ENCODE measurements around the gene TIGAR. TPM values are rescaled to one million over a fixed set of nuclear protein-coding genes. Genes with fewer than 3 reads are reported as not detected.

The TIGAR gene
- polyA plus RNA-seq, 2 of the 4 experiments (the other 2 are of a cell fraction) = 24.5 to 50.9 TPM

DNA sequence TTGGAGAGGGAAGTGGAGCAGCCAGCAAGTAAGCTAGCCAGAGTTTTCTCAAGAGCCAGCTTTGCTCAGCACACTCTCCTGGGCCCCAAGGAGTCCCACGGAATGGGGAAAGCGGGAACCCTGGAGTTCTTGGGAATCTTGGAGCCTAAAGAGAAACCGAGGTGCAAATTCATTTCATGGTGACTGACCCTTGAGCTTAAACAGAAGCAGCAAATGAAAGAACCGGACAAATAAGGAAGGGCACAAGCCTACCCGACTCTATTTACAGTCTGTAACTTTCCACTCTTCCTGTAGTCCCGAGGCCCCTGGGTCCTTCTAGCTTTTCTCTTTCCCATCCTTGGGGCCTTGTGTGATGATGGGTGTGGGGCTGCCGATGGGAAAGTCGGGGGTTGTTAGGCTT, 18.1 kb upstream of the TIGAR start (continued):
- TF ChIP-seq, protein P1, sequence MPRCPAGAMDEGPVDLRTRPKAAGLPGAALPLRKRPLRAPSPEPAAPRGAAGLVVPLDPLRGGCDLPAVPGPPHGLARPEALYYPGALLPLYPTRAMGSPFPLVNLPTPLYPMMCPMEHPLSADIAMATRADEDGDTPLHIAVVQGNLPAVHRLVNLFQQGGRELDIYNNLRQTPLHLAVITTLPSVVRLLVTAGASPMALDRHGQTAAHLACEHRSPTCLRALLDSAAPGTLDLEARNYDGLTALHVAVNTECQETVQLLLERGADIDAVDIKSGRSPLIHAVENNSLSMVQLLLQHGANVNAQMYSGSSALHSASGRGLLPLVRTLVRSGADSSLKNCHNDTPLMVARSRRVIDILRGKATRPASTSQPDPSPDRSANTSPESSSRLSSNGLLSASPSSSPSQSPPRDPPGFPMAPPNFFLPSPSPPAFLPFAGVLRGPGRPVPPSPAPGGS (IDR thresholded peaks at IDR 0.05) = no peak
- TF ChIP-seq CHD2 (IDR thresholded peaks at IDR 0.05; ENCODE audit: low read length, partially characterized antibody) = no peak

DNA sequence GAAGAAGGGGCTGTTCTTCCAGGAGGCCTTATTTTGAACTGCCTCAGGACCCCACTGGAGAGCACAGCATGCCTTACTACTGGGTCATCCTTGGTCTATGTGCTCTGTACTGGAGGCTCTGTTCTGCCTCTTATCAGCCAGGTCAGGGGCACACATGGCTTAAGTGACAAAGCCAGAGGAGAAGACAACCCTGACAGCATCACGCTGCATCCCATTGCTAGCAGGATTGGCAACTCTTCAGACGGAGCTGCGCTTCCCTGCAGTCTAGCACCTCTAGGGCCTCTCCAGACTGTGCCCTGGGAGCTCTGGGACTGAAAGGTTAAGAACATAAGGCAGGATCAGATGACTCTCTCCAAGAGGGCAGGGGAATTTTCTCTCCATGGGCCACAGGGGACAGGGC, 17.3 kb upstream of the TIGAR start:
- Histone ChIP-seq H3K27ac (no peak overlapping the region), H3K4me1 (no peaks in the 10 kb centered on the region), H3K9me3 (no peaks in the 10 kb centered on the region), H3K4me2 (no peak overlapping the region), H3K4me3 (no peak overlapping the region)
- TF ChIP-seq HOXB13 (CRISPR knock-in tag; IDR thresholded peaks at IDR 0.05; ENCODE audit: low read depth) = no peak
- TF ChIP-seq CHD2 (IDR thresholded peaks at IDR 0.05; ENCODE audit: low read length, partially characterized antibody) = no peak
- no peak for TF ChIP-seq KDM1A (IDR thresholded peaks at IDR 0.05; ENCODE audit: low read depth)
- TF ChIP-seq TP53 (CRISPR knock-in tag; IDR thresholded peaks at IDR 0.05) = no peak
- TF ChIP-seq CBX8 (IDR thresholded peaks at IDR 0.05) = no peak
- TF ChIP-seq KDM5A (IDR thresholded peaks at IDR 0.05) = no peak
- TF ChIP-seq RARB (CRISPR knock-in tag; IDR thresholded peaks at IDR 0.05) = no peak
- TF ChIP-seq, protein P2, sequence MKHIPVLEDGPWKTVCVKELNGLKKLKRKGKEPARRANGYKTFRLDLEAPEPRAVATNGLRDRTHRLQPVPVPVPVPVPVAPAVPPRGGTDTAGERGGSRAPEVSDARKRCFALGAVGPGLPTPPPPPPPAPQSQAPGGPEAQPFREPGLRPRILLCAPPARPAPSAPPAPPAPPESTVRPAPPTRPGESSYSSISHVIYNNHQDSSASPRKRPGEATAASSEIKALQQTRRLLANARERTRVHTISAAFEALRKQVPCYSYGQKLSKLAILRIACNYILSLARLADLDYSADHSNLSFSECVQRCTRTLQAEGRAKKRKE (CRISPR knock-in tag; IDR thresholded peaks at IDR 0.05; ENCODE audit: low read depth) = no peak
- TF ChIP-seq TFCP2L1 (CRISPR knock-in tag; IDR thresholded peaks at IDR 0.05) = no peak
- no peak for TF ChIP-seq EHF (CRISPR knock-in tag; IDR thresholded peaks at IDR 0.05)
- no peak for TF ChIP-seq ZSCAN20 (CRISPR knock-in tag; IDR thresholded peaks at IDR 0.05)
- TF ChIP-seq, protein P3, sequence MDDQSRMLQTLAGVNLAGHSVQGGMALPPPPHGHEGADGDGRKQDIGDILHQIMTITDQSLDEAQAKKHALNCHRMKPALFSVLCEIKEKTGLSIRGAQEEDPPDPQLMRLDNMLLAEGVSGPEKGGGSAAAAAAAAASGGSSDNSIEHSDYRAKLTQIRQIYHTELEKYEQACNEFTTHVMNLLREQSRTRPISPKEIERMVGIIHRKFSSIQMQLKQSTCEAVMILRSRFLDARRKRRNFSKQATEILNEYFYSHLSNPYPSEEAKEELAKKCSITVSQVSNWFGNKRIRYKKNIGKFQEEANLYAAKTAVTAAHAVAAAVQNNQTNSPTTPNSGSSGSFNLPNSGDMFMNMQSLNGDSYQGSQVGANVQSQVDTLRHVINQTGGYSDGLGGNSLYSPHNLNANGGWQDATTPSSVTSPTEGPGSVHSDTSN (IDR thresholded peaks at IDR 0.05) = no peak
- no peak for TF ChIP-seq CHD4 (IDR thresholded peaks at IDR 0.05; ENCODE audit: borderline replicate concordance)
- no peak for TF ChIP-seq HOXB5 (CRISPR knock-in tag; IDR thresholded peaks at IDR 0.05)
- TF ChIP-seq, protein P4, sequence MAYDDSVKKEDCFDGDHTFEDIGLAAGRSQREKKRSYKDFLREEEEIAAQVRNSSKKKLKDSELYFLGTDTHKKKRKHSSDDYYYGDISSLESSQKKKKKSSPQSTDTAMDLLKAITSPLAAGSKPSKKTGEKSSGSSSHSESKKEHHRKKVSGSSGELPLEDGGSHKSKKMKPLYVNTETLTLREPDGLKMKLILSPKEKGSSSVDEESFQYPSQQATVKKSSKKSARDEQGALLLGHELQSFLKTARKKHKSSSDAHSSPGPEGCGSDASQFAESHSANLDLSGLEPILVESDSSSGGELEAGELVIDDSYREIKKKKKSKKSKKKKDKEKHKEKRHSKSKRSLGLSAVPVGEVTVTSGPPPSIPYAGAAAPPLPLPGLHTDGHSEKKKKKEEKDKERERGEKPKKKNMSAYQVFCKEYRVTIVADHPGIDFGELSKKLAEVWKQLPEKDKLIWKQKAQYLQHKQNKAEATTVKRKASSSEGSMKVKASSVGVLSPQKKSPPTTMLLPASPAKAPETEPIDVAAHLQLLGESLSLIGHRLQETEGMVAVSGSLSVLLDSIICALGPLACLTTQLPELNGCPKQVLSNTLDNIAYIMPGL (CRISPR knock-in tag; IDR thresholded peaks at IDR 0.05; ENCODE audit: borderline replicate concordance) = no peak
- TF ChIP-seq, protein P5, sequence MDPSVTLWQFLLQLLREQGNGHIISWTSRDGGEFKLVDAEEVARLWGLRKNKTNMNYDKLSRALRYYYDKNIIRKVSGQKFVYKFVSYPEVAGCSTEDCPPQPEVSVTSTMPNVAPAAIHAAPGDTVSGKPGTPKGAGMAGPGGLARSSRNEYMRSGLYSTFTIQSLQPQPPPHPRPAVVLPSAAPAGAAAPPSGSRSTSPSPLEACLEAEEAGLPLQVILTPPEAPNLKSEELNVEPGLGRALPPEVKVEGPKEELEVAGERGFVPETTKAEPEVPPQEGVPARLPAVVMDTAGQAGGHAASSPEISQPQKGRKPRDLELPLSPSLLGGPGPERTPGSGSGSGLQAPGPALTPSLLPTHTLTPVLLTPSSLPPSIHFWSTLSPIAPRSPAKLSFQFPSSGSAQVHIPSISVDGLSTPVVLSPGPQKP (IDR thresholded peaks at IDR 0.05; ENCODE audit: low read depth, low read length) = no peak
- TF ChIP-seq RNF2 (IDR thresholded peaks at IDR 0.05; ENCODE audit: borderline replicate concordance, low read depth) = no peak
- no peak for TF ChIP-seq FOXS1 (CRISPR knock-in tag; IDR thresholded peaks at IDR 0.05)
- TF ChIP-seq HDAC2 (IDR thresholded peaks at IDR 0.05) = no peak
- no peak for TF ChIP-seq CBX2 (IDR thresholded peaks at IDR 0.05; ENCODE audit: borderline replicate concordance, low read depth)
- ChIA-PET POLR2A (no interaction called here), CTCF (interaction anchor here (1.5 to 1.9 kb wide), 2 partner anchors 11 to 27 kb away, joined by 4 to 12 read pairs; no protein-coding TSS in a partner anchor)
- FAIRE-seq = no peak
- no peak for ATAC-seq
- 8% methylated on average over 3 of the region's 3 CpGs for WGBS (ENCODE audit: missing lambda C conversion rate)
- DNase-seq (ENCODE audit: low read depth in 1 of 2, low spot score in 1 of 2) = no peak

All from A549 (cell line).